Kidney glomerular epithelial cell (primary cell): ENCODE data around the gene PARP3.

ENCODE experiments used
- DNase-seq: peaks from one replicate; lab custom pipeline; 2025; lab: John Stamatoyannopoulos, UW

The PARP3 gene

GRCh38 chr3:51948016-51948580, 5.9 kb downstream of the PARP3 start:
- no peak for DNase-seq

DNA sequence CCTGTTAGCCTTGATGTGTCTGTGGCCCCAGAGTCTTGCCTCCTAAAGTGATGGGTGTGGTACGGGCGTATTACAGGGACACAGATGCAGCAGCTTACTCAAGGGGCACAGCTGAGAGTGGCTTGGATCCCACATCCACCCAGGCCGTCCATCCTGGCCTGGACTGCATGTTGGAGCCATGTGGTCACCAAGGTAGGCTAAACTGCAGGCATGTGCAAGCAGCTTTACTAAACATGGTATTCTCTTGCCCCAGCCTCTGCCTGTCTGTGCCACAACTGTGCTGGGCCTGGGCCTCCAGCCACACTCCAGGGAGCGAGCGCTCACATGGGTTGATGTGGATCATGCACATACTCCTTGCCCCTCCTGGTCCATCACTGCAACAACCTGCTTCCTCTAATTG, 7.0 kb downstream of the PARP3 start:
- DNase-seq: no peak

DNA sequence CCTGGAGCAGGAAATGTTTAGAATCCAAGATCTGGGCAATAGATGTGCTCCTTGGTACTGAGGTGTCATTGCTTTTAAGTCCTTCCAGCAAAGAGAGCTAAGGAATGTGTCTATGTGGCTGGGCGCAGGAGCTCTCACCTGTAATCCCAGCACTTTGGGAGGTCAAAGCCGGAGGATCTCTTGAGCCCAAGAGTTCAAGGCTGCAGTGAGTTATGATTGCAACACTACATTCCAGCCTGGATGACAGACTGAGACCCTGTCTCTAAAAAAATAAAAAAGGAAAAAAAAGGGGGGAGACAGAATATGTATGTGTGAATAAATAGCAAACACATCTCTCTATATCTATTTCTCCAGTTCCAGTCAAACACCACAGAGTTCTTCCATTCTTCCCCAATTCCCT, 8.7 kb downstream of the PARP3 start:
- DNase-seq: no peak

- DNase-seq: no peak
Measured at GRCh38 chr3:51953445-51953844, 11.3 kb downstream of the PARP3 start.

GRCh38 chr3:51954105-51954504, 11.9 kb downstream of the PARP3 start:
- no peak for DNase-seq

DNA sequence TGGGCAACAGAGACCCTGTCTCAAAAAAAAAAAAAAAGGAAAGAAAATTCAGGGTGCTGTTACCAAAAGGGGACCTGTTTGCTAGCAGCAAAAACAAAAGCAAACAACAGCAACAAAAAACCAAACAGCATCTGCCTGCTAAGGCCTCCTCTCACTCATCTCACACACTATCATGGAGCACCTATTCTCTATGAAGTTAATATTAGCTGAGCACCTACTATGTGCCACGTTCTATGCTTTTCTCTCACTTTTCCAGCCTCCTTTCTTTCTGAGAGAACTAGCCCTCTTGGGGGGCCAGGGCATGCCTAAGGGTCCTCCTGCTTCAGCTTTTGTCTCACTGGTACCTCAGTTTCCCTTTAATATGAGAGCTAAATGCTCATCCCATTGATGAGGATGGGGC, 12.6 kb downstream of the PARP3 start:
- no peak for DNase-seq

DNA sequence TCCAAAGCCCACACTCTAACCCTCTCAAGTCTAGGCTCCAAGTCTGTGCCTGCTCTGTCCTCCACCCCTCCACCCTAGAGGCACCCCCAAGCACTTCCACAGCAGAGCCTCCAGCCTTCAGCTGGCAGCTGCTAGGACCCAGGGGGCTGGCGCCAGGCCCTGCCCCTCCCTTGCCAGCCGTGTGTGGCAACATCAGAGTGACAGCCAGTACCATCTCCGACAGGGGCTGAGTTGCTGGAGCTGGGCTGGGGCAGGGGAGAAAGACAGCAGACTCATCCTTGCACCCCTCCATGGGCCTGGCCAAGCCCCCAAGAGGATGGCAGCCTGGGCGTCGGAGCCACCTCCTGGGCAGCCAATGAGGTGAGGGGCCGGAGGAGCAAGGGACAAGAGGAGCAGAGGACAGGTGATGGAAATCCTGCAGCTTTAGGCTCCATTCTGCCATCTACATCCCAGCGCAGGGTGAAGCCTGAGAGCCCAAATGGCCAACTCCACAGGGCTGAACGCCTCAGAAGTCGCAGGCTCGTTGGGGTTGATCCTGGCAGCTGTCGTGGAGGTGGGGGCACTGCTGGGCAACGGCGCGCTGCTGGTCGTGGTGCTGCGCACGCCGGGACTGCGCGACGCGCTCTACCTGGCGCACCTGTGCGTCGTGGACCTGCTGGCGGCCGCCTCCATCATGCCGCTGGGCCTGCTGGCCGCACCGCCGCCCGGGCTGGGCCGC, 13.2 kb downstream of the PARP3 start, which contains the start of gene GPR62:
GPR62 (plus strand) TSS at position 207 of the 718 bp plus-strand sequence; CDS start at position 479, 272 bp downstream.
- no peak for DNase-seq

DNA sequence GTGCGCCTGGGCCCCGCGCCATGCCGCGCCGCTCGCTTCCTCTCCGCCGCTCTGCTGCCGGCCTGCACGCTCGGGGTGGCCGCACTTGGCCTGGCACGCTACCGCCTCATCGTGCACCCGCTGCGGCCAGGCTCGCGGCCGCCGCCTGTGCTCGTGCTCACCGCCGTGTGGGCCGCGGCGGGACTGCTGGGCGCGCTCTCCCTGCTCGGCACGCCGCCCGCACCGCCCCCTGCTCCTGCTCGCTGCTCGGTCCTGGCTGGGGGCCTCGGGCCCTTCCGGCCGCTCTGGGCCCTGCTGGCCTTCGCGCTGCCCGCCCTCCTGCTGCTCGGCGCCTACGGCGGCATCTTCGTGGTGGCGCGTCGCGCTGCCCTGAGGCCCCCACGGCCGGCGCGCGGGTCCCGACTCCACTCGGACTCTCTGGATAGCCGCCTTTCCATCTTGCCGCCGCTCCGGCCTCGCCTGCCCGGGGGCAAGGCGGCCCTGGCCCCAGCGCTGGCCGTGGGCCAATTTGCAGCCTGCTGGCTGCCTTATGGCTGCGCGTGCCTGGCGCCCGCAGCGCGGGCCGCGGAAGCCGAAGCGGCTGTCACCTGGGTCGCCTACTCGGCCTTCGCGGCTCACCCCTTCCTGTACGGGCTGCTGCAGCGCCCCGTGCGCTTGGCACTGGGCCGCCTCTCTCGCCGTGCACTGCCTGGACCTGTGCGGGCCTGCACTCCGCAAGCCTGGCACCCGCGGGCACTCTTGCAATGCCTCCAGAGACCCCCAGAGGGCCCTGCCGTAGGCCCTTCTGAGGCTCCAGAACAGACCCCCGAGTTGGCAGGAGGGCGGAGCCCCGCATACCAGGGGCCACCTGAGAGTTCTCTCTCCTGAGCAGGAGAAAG, 14.0 kb downstream of the PARP3 start:
- peak; percentile 11 for DNase-seq

DNA sequence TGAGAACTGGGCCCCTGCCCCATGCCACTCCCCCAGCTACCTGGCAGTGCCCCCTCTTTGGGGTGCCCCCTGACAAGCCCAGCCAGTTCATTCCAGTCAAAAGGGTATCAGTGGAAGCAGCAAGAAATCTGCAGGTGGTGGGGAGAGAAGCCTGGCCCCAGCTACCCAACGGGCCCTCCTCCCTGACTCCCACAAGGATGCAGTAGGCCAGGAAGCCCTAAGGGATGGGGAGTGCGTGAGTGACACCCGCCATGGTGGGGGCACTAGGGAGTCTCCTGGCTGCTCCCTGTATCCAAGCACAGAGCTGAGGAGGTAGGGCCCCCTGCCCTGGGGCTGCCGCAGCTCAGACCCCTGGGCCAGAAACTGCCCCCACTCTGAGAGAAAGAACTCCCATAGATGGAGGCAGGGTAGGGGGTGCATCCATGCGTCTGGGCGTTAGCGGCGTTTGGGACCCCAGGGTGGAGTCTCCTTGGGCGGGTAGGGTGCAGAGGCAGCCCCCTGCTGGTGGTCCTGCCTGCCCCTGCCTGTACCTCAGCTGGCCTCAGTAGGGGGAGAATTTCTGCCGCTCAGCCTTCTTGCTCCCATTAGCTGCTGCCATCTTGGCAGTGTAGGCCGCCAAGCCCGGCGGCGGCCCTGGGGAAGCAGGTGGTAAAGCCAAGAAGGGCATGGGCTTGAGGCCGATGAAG, 15.5 kb downstream of the PARP3 start:
- DNase-seq: no peak

GRCh38 chr3:51958603-51959521, 16.7 kb downstream of the PARP3 start:
- DNase-seq: no peak

- DNase-seq: no peak
Measured at GRCh38 chr3:51959651-51960050, 17.5 kb downstream of the PARP3 start.

DNA sequence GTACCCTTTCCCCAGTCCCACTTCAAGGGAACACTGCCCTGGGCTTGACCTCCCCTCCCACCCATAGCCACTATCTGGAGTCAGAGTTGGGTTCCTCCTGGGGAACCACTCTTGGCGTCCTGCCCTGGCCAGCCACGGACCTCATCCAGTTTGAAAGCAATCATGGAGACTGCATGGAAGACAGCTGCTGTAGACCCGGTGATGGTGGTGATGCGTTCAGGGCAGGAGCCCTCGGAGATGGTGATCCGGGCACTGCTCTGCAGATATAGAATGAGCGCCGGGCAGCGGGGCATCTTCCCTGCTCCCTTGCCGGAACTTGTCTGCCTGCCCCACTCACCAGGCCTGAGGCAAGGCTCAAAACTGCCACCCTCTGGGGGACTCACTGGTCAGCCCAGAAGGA, 18.2 kb downstream of the PARP3 start:
- DNase-seq: no peak

- no peak for DNase-seq
Measured at GRCh38 chr3:51961011-51961410, 18.8 kb downstream of the PARP3 start.

DNA sequence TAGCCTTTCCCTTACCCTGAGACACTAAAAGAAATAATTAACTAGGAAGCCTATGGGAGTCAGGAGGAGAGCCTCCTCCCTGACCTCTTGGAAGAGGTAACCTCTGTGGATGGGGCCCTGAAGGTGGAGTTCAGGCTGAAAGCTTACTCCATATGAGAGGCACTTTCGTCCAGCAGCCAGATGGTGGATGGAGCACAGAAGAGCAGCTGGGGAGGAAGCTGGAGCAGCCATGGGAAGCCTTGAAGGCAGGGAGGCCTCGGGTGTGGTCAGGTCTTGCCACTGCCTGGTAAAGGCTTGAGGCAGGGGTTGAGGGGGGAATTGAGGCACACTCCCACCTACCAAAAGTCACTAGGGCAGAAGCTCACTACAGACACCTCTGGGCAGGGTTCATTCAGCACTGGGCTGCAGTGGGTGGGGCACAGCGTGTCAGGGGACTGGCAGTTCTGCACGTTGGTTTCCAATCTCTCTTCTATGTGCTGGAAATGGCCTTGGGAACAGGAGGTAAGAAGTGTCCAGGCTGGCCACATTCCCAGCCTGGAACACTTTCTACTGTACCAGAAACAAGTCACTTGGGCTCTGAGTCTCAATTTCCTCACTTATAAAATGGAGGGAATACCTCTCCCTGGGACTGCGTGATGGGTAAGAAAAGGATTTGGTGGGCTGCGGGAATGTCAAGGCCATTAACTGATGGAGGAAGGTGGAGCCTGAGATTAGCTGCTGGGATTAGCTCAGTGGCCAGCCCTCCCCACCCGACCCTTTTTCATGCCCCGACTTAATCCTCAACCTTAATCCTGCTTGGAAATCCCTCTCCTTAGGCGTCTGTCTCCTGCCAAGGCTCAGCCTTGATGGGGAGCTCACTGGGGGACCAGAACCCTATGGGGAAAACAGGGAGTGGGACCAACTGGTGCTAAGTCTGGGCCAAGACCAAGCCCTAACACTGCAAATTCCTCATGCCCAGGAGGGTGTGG, 19.7 kb downstream of the PARP3 start:
- DNase-seq: no peak

GRCh38 chr3:51962854-51963530, 20.8 kb downstream of the PARP3 start:
- DNase-seq: no peak

DNA sequence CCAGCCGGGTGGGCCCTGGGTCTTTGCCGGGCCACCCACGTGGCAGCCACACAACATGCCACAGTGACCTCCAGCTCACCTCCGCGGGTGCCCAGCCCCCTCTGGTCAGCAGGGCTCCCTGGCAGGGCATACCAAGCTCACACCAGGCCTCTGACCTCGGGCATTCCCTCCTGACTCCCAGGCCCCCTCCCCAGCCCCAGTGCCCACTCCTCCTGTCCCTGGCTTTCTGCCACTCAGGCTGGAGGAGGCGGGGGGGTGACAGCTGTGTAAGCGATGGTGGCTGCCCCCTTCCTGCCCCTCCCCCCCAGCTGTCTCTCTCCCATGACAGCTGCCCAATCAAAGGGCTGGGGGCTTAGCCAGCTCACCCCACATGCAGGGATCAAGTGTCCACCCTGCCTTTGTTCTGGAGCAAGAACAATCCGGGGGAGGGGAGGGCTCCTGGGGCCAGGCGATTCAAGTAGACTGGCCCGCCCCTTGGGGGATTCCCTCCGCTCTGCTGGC, 21.8 kb downstream of the PARP3 start:
- DNase-seq: no peak

GRCh38 chr3:51964521-51964920, 22.4 kb downstream of the PARP3 start:
- no peak for DNase-seq

- no peak for DNase-seq
Measured at GRCh38 chr3:51966016-51966415, 23.9 kb downstream of the PARP3 start.

DNA sequence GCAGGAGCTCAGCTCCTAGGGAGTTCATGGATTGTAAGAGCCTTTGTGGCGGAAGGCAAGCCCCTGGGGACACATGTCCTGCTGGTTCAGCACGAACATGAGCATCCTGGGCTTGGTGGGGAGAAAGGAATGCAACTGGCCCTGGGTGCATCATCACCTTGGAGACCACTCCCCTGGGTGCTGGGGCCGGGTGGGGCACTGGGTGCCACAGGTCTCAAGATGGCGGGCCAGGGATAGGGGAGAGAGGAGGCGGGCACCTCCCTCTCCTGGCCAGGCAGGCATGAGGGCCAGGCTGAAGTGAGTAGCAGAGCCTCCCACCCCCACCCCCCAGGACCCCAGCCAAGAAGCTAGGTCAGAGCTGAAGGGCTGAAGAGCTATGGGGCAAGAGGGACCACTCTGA, 24.3 kb downstream of the PARP3 start:
- DNase-seq: no peak
